CMK (cell line): ENCODE data around the gene C2CD3.
A peak's percentile ranks its signal among the peaks of the same experiment; 100 is the strongest.

ENCODE experiments used
- DNase-seq: peaks from one replicate; pipeline ENCODE4 v3.0.0-alpha.2; 2010; ENCODE audit warnings: low read depth

The C2CD3 gene

DNA sequence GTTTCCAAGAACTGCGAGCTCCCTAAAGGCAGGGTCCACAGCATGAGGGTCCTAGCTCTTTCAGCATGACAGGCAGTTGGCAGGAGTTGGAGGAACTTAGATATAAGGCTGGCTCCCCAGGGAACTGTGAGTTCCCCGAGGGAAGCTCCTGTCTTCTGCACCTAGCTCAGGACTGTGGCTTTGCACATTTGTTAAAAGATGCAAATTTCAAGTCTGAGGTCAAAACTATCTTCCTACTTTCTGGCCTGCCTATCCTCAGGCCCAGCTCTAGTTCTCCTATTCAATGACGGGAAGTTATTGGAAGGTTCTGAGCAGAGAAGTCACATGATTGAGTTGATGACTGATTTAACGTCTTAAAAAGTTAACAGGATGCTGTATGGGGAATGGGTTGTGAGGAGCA, 150.3 kb downstream of the C2CD3 start:
- no peak for DNase-seq

DNA sequence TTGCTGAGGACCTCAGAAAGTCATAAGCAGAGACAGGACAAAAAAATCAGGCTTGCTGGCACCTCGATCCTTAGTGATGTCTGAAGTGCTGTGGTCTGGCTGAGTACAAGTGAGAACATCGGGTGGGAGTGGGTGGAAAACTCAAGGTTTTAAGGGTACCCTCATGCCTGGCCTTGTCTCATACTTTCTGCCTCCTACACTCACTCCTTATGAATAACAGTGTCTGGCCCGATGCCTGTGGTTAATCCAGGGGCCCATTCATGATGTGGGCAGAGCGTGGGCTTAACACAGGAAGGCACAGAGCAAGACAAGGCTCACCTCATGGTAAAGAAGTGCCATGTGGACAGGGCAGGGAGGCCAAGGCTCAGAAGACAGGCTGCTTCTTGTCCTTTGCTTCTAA, 150.9 kb downstream of the C2CD3 start:
- DNase-seq = no peak

DNA sequence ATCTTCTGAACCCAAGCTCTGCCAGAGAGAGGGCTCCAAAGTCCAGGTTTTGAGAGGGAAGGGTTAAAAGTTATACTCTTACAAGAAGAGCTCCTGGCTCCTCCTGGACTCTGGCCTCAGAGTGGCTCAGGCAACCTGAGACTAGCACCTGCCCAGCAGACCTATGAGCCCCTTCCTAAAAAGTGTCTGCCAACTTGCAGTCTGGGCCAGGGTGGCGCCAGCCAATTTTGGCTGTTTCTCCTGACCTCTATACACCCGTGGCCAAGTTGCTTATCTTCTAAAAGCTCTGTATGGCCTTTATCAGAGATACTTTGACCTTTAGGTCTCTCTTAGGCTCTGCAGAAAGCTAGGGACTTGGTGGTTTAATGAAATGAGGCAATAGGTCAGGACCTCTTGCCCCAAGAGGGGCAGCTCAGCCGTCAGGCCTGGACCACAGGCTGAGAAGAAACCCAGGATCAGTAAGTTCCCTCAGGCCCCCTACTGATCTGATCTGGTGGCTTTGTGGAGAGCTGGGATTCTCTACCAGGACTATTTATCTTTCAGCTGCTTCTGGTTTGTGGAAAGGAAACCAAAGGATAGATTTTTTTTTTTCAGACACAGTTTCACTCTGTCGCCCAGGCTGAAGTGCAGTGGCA, 151.6 kb downstream of the C2CD3 start:
- no peak for DNase-seq

DNA sequence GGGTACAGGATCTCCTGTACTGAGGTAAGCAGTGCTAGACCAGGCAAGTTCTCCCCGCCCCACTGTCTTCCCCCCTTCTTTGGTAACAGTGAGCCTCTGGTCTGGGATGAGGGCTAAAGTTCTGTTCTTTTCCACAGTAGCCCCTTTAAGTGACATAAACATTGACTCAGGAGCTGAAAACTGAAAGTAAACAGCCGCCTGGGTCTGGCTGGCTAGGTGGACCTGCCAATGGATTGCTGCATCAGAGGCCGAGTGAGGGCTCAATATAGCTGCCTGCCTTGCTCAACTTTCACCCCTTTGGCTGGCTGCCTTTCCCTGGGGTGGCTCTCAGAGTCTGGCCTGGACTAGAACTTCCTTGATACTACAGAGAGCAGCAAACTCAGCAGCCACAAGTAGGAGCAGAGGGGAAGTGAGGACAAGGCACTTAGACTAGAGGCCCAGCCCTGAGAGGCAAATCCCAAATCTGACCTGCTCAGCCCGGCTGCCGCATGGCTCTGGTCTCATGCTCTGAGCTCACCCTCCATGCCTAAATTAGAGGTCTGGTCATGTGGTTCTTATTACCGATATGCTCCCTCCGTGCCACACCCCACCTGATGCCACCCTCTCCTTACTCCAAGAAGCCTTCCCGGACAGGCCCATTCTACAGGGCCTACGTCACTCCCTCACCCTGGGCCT, 152.3 kb downstream of the C2CD3 start:
- no peak for DNase-seq

DNA sequence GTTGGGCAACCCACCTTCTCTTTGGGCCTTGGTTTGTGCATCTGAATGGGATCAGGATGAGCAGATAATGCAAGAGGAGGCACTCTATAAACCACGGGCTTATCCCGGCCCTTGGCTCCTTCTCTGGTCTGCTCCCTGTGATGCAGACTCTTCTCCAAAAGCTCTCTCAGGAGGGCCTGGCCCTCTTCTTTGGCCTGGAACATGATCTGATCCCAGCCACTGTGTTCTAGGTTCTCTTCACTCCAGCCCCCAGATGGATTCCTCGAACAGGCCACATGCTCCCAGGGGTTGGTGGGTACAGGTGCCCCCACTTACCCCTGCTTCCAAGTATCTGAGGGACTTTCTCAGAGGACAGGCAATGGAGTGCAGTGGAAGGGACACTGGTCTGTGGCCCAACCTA, 153.2 kb downstream of the C2CD3 start:
- no peak for DNase-seq

DNA sequence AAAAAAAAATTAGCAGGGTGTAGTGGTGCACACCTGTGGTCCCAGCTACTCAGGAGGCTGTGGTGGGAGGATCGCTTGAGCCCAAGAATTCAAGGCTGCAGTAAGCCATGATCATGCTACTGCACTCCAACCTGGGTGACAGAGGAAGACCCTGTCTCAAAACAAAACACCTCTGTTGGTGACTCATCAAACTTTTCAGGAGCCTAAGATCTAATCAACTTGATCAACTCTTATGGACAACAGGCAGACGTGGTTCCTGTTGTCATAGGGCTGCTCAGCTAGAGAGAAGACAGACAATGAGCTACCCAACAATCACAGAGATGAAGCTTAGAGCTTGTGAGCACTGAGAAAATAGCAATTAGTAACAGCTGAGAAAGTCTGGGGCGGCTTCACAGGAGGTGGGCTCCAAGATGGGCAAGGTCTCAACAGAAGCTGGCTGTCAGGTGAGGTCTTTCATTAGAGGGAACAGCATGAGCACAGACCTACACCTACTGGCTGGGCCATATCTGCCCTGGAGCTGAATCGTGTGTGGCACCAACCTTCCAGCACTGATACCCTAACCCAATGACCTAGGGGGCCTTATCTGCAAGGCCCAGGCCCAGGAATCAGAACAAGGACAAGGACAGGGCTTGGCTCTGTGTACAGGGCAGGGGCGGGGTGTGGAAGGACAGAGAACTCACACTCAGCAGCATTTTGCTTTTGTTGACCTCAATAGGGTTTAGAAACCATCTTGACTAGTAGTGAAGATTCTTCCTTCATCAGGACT, 154.7 kb downstream of the C2CD3 start:
- no peak for DNase-seq

DNA sequence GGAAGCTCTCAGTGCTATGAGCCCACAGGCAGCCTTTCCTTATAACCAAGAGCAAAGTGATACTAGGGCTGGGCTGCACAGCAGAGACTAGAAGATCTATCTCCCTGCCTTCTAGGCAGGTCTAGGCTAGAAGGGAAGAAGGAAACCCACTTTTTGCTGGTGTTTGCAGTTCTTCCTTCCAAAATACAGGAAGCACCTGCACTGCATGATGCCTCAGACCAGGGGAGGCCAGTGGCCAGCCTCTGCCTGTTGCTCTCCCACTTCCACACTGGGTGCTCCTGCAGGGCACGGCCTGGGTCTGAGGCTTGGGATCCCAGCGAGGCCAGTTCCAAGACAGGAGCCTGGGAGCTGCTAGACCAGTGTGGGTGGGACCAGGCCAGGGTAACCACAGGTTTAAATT, 155.9 kb downstream of the C2CD3 start:
- peak; percentile 56 for DNase-seq

DNA sequence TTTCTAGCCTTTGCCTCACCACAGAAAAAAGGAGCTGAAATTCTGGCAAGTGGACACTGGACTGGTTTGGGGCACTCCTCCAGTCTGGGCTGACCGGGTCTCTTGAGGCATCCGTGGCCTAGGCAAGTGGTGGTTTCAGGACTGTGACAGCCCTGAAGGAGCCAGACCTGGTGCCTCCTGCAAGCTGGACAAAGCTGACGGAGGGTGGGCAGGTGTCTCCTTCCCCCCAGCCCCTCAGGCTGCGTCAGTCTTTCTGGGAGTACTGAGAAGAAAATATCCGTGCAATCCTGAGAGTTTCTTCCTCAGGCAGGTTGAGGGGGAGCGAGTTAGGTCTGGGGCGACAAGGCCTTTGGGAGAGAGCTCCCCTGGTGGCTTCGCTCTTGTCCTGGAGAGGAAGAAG, 157.7 kb downstream of the C2CD3 start:
- no peak for DNase-seq

DNA sequence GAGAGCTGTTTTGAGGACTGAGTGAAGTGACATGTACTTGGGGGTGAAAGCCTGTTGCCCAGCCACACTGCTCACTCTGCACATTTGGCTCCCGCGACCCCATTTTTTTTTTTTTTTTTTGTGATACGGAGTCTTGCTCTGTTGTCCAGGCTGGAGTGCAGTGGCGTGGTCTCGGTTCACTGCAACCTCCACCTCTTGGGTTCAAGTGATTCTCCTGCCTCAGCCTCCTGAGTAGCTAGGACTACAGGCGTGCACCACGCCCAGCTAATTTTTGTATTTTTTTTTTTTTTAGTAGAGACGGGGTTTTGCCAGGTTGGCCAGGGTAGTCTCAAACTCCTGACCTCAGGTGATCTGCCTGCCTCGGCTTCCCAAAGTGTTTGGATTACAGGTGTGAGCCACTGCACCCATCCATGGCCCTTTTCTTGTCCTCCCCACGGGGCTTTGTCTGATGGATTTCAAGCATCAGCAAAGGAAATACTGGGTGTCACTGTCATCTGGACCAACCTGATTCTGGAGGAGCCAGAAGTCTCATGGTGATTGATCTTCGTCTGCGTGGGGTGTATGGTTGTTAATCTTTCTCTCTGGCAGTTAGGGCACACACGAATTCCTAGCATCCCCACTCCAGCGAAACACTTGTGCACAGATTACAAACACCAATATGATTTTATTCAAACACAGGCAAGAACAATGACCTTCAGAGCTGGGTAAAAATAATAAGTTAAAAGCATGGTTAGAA, 158.6 kb downstream of the C2CD3 start:
- no peak for DNase-seq

DNA sequence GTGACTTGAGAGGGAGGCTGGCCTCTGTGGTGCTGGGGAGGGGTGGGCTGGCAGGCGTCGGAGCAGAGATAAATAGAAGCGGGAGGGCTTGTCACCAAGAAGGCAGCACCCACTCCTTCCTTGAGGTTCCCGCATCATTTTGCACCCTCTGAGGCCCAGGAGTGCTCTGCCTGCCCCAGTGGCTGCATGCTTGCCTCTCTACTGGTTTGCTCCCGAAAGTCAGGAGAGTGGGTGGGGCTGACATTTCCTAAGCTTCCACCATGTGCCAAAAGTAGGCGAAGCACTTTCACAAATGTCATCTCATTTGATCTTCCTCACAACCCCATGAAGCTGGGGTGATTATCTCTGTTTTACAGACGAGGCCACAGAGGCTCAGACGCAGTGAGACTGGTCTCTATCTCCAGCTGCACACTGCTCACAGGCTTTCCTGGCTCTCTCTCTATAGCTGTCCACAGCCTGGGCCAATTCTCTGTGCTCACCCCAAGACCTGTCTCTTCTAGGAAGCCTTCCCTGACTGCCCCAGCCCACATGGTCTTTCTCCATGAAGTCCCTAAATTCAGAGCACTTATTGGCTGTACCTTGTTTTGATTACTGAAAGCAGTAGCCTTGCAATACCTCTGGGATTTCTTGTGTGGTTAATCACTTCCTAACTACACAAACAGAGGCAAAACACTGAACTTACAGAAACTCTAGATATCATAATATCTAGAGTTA, 159.3 kb downstream of the C2CD3 start:
- DNase-seq = peak; percentile 89

DNA sequence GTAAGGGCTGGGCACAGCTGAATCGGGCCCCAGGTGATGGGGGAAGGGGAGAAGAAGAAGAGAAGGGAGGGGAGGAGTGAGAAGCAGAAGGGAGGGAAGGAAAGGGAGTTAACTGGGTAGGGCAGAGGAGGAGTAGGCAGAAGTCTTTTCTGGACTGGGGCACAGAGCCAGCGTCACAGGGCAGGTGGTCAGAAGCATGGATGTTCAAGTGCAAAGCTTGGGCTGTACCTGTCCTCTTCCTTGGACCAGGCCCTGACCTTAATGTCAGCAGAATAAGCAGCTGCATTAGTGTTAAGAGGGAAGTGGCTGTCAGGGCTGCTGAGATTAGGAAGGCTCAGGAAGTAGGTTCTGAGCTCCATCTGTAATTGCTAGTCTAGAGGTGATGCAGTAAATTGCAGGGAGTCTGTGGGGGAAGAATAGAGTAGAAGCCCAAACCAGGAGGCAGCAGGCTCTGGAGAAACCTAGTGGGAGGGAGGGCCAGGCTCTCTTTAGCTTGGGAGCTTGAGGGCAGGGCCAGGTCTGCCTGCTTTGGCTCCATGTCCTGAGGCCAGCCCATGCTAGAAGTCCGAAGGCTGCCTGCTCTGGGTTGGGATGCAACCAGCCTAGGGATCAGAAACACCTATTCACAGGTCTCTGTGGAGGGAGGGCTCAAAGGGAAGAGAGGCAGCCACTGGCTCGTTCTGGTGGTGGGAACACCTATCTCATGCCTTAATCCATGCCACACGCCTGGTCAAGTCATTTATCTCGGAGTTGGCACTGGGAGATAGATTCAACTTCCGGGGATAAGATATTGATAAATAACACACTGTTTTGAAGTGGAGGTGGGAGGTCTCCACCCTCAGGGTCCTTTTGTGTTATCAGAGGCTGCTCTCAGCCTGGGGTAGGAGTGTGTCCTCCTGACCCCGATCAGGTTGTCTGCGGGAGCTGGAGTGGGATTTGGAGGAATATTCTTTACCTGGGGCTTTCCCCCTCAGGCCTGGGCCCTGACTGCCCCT, 160.2 kb downstream of the C2CD3 start:
- DNase-seq = no peak

DNA sequence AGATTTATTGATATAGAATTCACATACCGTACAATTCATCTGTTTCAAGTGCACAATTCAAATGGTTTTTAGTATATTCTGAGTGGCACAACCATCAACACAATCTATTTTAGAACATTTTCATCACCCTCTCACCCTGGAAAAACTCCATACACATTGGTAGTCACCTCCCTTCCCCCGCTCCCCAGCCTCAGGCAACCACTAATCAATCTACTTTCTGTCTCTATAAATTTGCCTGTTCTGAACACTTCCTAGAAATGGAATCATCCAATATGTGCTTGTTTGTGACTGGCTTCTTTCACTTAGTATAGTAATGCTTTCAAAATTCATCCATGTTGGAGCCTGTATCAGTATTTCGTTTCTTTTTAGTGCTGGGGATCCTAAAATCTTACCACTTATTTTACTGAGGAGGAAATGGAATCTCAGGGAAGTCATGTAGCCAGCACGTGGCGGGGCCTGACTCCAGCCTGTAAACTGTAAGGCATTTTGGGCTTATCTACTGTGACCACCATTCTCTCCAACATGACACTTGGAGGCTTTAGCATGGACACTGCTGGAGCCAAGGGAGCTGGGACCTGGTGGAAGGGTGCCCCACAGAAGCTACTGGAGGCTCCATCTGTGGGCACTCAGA, 161.0 kb downstream of the C2CD3 start:
- DNase-seq = no peak

DNA sequence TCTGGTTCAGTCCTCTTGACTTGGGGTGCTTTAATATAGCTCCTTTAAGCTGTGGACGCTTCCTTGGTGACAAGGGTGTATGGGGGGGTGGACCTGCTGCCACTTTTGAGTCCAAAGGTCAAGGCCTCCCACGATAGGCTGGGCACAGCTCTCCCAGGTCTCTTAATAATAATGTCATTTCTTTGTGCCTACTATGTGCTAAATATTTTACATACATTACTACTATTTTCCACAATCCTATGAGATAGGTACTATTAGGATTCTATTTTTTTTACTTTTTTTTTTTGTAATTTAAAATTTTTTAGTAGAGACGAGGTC, 161.6 kb downstream of the C2CD3 start:
- no peak for DNase-seq

DNA sequence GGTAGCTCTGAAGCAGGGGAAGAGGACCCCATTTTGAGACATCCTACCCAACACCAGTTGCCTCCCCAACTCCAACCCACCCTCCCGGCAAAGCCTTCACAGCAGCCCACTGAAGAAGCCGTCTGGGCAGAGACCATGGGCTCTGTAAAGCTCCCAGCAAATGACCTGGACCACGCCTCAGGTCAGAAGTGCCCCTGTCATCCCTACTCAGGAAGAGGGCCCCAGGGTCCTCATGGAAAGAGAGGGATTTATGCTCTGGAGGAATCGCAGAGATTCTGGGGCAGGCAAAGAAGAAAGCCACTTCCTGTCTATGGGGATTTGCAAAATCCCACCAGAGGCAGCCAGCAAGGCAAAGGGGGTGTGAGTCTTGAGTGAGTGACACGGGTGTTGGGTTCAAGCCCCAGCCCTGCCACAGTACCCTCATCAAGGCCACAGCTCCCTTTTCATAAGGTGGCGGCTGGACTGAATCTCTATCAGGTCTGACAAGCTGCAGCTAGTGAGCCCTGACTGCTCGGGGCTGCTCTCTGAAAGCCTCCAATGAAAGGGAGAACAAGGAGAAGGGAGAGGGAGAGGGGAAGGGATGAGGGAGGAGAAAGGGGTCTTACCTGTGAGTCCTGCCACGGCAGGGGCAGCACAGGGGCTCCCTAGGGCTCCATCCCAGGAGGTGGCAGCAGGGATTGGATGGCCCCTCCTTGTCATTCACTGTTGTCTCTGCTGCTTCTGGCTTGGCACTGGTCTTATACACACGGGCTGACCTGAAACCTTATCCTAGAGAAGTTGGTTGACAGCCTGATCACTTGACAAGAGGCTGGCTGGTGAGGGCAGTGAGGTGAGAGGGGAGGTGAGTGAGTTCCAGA, 162.2 kb downstream of the C2CD3 start, which contains the start of gene UCP3:
Gene UCP3 (minus strand): TSS at position 713 of the 857 bp plus-strand sequence. CDS start 2,043 bp downstream, outside the sequence.
- DNase-seq = no peak

DNA sequence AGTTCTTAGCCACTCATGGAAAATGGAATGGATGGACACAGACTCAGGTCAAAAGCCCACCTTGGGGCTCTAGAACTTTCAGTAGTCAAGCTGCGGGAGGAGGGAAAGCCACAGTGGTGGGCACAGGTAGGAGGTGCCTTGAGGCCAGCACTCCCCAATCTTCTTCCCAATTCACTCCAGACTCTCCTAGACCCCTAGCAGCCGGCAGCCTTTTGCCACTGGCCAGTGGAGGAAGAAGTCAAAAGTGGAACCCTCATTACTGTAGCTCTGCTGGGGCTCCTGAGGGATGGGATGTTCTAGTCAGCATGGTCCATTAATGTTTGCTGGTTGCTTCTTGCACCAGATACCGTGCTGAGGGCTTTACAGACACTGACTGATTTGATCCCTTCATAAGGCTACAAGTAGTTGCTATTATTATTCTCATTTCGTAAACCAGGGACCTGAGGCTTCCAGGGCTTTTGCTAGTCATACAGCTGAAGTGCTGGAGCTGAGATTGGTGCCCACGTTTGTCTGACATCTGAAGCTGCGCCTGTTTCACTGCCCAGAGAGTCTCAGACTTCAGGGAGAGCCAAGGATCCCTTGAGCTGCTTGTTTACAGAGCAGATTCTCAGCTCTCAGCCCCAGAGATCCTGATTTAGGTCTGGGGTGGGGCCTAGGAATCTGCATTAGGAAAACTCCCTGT, 163.0 kb downstream of the C2CD3 start:
- DNase-seq = no peak

DNA sequence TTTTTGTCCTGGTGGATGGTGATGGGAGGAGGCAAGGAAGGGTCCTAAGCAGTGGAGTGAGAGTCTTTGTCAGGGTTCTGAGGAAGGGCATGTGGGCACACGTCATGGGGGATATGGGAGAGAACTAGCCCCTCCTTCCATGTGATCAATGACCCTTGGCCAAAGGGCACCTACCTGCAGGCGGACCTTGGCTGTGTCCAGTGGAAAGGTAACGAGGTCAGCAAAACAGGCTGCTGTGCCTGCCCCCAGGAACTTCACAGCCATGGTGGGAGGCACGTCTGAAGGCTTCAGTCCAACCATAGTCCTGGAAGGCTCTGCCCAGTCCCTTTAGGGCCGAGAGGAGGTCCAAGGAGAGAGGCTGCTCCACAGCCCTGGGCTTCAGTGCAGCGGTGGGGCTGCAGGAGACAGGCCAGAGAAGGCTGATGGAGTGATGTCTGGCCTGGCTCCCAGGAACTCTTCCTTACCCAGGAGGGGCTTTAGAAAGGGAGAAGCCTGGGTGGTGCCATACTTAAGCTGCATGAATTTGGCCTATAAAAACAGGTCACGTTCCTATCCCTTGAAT, 164.0 kb downstream of the C2CD3 start:
- DNase-seq = no peak

DNA sequence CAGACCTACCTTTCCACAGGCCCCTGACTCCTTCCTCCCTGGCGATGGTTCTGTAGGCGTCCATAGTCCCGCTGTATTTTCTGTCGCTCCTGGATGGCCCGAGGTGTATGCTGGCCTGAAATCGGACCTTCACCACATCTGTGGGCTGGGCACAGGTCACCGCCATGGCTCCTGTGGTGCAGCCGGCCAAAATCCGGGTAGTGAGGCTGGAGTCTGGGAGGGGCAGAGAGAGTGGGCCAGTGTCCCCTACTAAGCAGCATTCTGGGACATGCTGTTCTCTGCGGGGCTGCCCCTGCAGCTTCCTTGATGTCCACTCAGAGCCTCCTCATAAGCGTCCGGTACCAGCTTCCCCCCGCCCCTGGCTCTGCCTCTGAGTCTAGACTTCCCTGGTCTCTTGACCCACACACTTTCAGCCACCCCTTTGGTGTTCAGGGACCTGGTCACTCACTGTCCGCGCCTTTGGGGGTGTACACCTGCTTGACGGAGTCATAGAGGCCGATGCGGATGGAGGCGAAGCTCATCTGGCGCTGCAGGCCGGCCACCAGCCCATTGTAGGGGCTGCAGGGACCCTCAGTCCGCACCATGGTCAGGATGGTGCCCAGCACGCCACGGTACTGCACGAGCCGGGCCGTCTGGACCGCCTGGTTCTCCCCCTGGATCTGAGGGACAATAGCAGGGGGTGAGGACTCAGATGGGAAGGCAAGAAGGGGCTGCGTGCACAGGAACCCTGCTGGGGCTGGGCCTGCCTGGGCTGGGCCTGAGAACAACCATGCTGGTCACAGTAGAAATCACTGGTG, 164.9 kb downstream of the C2CD3 start:
- no peak for DNase-seq
